SK-N-SH (cell line): Measurements from ENCODE around the gene COPS4. TPM values are rescaled to one million over a fixed set of nuclear protein-coding genes. Genes with fewer than 3 reads are reported as not detected.
"Not testable (repeated sequence)": the region's sequence is repeated elsewhere in the genome, so short reads cannot be mapped to it uniquely, and the experiment has no call there.

Experiments
- CTCF ChIA-PET: fragments of 300-600, 350-600 bp; formaldehyde crosslinking; extraction: SDS; loops from one replicate; lab custom pipeline; 2021; lab: Yijun Ruan, JAX
- POLR2A ChIA-PET: fragments of 350-600 bp; sonication (Branson Sonifier 250); formaldehyde crosslinking; extraction: SDS; loops from one replicate; lab custom pipeline; 2020; ENCODE audit warnings: antibody characterized with exemption, inconsistent platforms; lab: Yijun Ruan, JAX
- DNase-seq: peaks from one replicate; pipeline ENCODE4 v3.0.0; 2012
- H2AFZ ChIP-seq: fragments of 200-600 bp; sonication (generic); 2 replicates; pipeline ENCODE4 v1.8.1; 2016; ENCODE audit warnings: antibody characterized with exemption, mild to moderate bottlenecking, low read depth
- H3F3A ChIP-seq: fragments of 200-600 bp; sonication (generic); replicated peaks from 2 replicates; pipeline ENCODE3; 2016; ENCODE audit warnings: antibody characterized with exemption, mild to moderate bottlenecking; ENCODE audit not compliant: insufficient read depth
- H3K27ac ChIP-seq, 2 experiments: fragments of 200-500 bp in 1 of 2; fragments of 200-600 bp in 1 of 2; sonication (Bioruptor generic) in 1 of 2; sonication (generic), shearing (Covaris generic) in 1 of 2; 2 replicates each; pipeline versions ENCODE4 v1.5.1 to v1.6.1; 2014 to 2016; ENCODE audit warnings: low read depth in 2 of 2, inconsistent platforms in 1 of 2, low read length in 1 of 2, mild to moderate bottlenecking in 1 of 2, mixed read lengths in 1 of 2
- H3K27me3 ChIP-seq: fragments of 200-600 bp; sonication (generic), shearing (Covaris generic); 2 replicates; pipeline ENCODE4 v1.6.1; 2016; ENCODE audit warnings: mixed run types; ENCODE audit not compliant: insufficient read depth
- H3K36me3 ChIP-seq, 2 experiments: fragments of 200-500 bp in 1 of 2; fragments of 200-600 bp in 1 of 2; sonication (Bioruptor generic) in 1 of 2; sonication (generic) in 1 of 2; replicated peaks in 1 of 2; 2 replicates each; pipeline versions ENCODE3 to v1.5.1; 2014 to 2016; ENCODE audit warnings: low read length in 1 of 2, mild to moderate bottlenecking in 1 of 2; ENCODE audit not compliant: insufficient read depth in 2 of 2, control insufficient read depth in 1 of 2
- H3K4me1 ChIP-seq, 2 experiments: fragments of 200-500 bp in 1 of 2; fragments of 200-600 bp in 1 of 2; sonication (Bioruptor generic) in 1 of 2; sonication (generic), shearing (Covaris generic) in 1 of 2; 2 replicates each; pipeline versions ENCODE4 v1.5.1 to v1.6.1; 2014 to 2016; ENCODE audit warnings: low read depth in 1 of 2, low read length in 1 of 2, mixed run types in 1 of 2; ENCODE audit not compliant: insufficient read depth in 2 of 2, control insufficient read depth in 1 of 2
- H3K4me2 ChIP-seq: fragments of 200-600 bp; sonication (generic), shearing (Covaris generic); 2 replicates; pipeline ENCODE4 v1.6.1; 2017; ENCODE audit warnings: mixed run types
- H3K4me3 ChIP-seq, 2 experiments: fragments of 200-500 bp in 1 of 2; fragments of 200-600 bp in 1 of 2; sonication (Bioruptor generic) in 1 of 2; sonication (generic), shearing (Covaris generic) in 1 of 2; 2 replicates each; pipeline versions ENCODE4 v1.5.1 to v1.8.1; 2014 to 2016; ENCODE audit warnings: low read depth in 2 of 2, inconsistent platforms in 1 of 2, low read length in 1 of 2, mild to moderate bottlenecking in 1 of 2, mixed read lengths in 1 of 2, moderate library complexity in 1 of 2
- H3K79me2 ChIP-seq: fragments of 200-600 bp; sonication (generic); 2 replicates; pipeline ENCODE4 v1.8.1; 2017; ENCODE audit warnings: mild to moderate bottlenecking; ENCODE audit not compliant: insufficient read depth
- H3K9ac ChIP-seq: fragments of 200-600 bp; sonication (generic); 2 replicates; pipeline ENCODE4 v1.6.1; 2017; ENCODE audit warnings: mixed run types
- H3K9me2 ChIP-seq: fragments of 200-600 bp; sonication (generic); 2 replicates; pipeline ENCODE4 v1.6.1; 2017; ENCODE audit warnings: mixed run types
- H3K9me3 ChIP-seq: fragments of 200-600 bp; sonication (generic); 2 replicates; pipeline ENCODE4 v1.6.1; 2017; ENCODE audit warnings: mixed run types, mild to moderate bottlenecking, moderate library complexity
- H4K20me1 ChIP-seq: fragments of 200-600 bp; sonication (generic); 2 replicates; pipeline ENCODE4 v1.6.1; 2017; ENCODE audit warnings: mild to moderate bottlenecking, mixed run types; ENCODE audit not compliant: insufficient read depth
- CHD2 ChIP-seq: fragments of 150-350 bp; IDR thresholded peaks from 2 replicates; pipeline ENCODE4 v1.6.1; 2018; ENCODE audit warnings: low read length; ENCODE audit not compliant: partially characterized antibody
- EZH2phosphoT487 ChIP-seq: fragments of 200-600 bp; sonication (generic); IDR thresholded peaks from 2 replicates; pipeline ENCODE4 v1.6.1; 2017; ENCODE audit warnings: low read depth, mixed run types, mild to moderate bottlenecking, antibody characterized with exemption, moderate library complexity, borderline replicate concordance
- FOSL2 ChIP-seq: IDR thresholded peaks from 2 replicates; pipeline ENCODE4 v1.4.0; 2012; ENCODE audit warnings: low read depth, mild to moderate bottlenecking, moderate library complexity, borderline replicate concordance
- FOXJ3 ChIP-seq: sonication (generic); formaldehyde crosslinking; IDR thresholded peaks from 2 replicates; pipeline ENCODE4 v1.5.1; 2020; ENCODE audit warnings: mild to moderate bottlenecking, missing genetic modification reagents
- FOXM1 ChIP-seq: IDR thresholded peaks from 2 replicates; pipeline ENCODE4 v1.4.0; 2012; ENCODE audit warnings: low read depth, mild to moderate bottlenecking
- GABPA ChIP-seq: IDR thresholded peaks from 2 replicates; pipeline ENCODE4 v1.4.0; 2012; ENCODE audit warnings: low read depth, mild to moderate bottlenecking
- GATA2 ChIP-seq: sonication (generic); formaldehyde crosslinking; IDR thresholded peaks from 2 replicates; pipeline ENCODE4 v1.5.0; 2020; ENCODE audit warnings: mild to moderate bottlenecking, missing genetic modification reagents
- JUND ChIP-seq: IDR thresholded peaks from 2 replicates; pipeline ENCODE4 v1.4.0; 2012
- NRF1 ChIP-seq: IDR thresholded peaks from 2 replicates; pipeline ENCODE4 v1.6.1; 2012; ENCODE audit warnings: low read depth, mild to moderate bottlenecking, low read length
- PBX3 ChIP-seq: IDR thresholded peaks from 2 replicates; pipeline ENCODE4; 2012
- RAD21 ChIP-seq: IDR thresholded peaks from 2 replicates; pipeline ENCODE4 v1.6.1; 2012; ENCODE audit warnings: mild to moderate bottlenecking, low read length
- SIN3A ChIP-seq: IDR thresholded peaks from 2 replicates; pipeline ENCODE4 v1.6.1; 2012; ENCODE audit warnings: low read depth, mild to moderate bottlenecking, low read length, moderate library complexity, borderline replicate concordance
- TAF1 ChIP-seq: IDR thresholded peaks from 2 replicates; pipeline ENCODE4 v1.6.1; 2012; ENCODE audit warnings: low read depth, mild to moderate bottlenecking, low read length, moderate library complexity, borderline replicate concordance
- USF2 ChIP-seq: fragments of 150-350 bp; IDR thresholded peaks from 2 replicates; pipeline ENCODE4 v1.6.1; 2017; ENCODE audit warnings: antibody characterized with exemption, low read length, low read depth, borderline replicate concordance
- WGBS: methylation state at CpG from one replicate; pipeline ENCODE4 v1.1.6; 2017; ENCODE audit warnings: low lambda C conversion rate; 5-methylcytosine and 5-hydroxymethylcytosine counted together
- polyA plus RNA-seq, 3 experiments: library from polyadenylated mRNA; depleted of rRNA; stranded (reverse); fragments of >200 nt; gene quantifications; 2 replicates each; pipeline ENCODE4 v1.2.3, GENCODE V29; 2012
- TF ChIP-seq, protein P1 (sequence below): IDR thresholded peaks from 2 replicates; pipeline ENCODE4 v1.6.1; 2012; ENCODE audit warnings: mild to moderate bottlenecking, low read depth, low read length, moderate library complexity
- TF ChIP-seq, protein P2 (sequence below): IDR thresholded peaks from 2 replicates; pipeline ENCODE4 v1.4.0; 2012; ENCODE audit warnings: low read depth
- TF ChIP-seq, protein P3 (sequence below): fragments of 150-350 bp; IDR thresholded peaks from 2 replicates; pipeline ENCODE4 v1.6.1; 2016; ENCODE audit warnings: mild to moderate bottlenecking, low read depth, low read length

COPS4 gene
- polyA plus RNA-seq, 1 of the 3 experiments (the other 2 are of a cell fraction), result 33.9 TPM

DNA sequence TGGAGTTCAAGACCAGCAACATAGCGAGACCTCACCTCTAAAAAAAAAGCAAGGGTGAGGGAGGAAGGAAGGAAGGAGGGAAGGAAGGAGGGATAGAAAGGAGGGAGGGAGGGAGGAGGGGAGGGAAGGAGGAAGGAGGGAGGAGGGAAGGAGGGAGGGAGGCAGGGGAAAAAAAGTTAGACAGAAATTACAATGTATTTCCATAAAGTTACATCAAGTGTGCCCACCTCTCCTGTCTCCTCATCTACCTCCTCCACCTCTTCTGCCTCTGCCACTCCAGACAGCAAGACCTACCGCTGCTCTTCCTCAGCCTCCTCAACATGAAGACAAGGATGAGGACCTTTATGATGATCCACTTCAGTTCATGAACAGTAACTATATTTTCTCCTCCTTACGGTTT lies 32.7 kb upstream of the COPS4 start:
- Histone ChIP-seq H3K9ac (no peak overlapping the region), H3F3A (no peaks in the 10 kb centered on the region), H3K36me3 (no peaks in the 10 kb centered on the region), H3K4me2 (no peak overlapping the region), H3K9me2 (no peaks in the 10 kb centered on the region), H2AFZ (no peak overlapping the region), H3K4me1 (no peaks in the 10 kb centered on the region), H3K9me3 (no peaks in the 10 kb centered on the region), H3K27me3 (no peaks in the 10 kb centered on the region), H4K20me1 (no peaks in the 10 kb centered on the region), H3K79me2 (peaks cover 85% of the 10 kb centered on the region), H3K4me3 (no peak overlapping the region), H3K27ac (no peak overlapping the region)
- TF ChIP-seq FOSL2, result no peak
- TF ChIP-seq JUND, result no peak
- TF ChIP-seq RAD21, result no peak
- TF ChIP-seq CHD2, result no peak
- no peak for TF ChIP-seq EZH2phosphoT487
- no peak for TF ChIP-seq TAF1
- TF ChIP-seq USF2, result no peak
- no peak for TF ChIP-seq GABPA
- TF ChIP-seq PBX3, result no peak
- TF ChIP-seq, protein P1, sequence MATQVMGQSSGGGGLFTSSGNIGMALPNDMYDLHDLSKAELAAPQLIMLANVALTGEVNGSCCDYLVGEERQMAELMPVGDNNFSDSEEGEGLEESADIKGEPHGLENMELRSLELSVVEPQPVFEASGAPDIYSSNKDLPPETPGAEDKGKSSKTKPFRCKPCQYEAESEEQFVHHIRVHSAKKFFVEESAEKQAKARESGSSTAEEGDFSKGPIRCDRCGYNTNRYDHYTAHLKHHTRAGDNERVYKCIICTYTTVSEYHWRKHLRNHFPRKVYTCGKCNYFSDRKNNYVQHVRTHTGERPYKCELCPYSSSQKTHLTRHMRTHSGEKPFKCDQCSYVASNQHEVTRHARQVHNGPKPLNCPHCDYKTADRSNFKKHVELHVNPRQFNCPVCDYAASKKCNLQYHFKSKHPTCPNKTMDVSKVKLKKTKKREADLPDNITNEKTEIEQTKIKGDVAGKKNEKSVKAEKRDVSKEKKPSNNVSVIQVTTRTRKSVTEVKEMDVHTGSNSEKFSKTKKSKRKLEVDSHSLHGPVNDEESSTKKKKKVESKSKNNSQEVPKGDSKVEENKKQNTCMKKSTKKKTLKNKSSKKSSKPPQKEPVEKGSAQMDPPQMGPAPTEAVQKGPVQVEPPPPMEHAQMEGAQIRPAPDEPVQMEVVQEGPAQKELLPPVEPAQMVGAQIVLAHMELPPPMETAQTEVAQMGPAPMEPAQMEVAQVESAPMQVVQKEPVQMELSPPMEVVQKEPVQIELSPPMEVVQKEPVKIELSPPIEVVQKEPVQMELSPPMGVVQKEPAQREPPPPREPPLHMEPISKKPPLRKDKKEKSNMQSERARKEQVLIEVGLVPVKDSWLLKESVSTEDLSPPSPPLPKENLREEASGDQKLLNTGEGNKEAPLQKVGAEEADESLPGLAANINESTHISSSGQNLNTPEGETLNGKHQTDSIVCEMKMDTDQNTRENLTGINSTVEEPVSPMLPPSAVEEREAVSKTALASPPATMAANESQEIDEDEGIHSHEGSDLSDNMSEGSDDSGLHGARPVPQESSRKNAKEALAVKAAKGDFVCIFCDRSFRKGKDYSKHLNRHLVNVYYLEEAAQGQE, result no peak
- no peak for TF ChIP-seq FOXJ3 (CRISPR knock-in tag)
- no peak for TF ChIP-seq NRF1
- TF ChIP-seq, protein P2, sequence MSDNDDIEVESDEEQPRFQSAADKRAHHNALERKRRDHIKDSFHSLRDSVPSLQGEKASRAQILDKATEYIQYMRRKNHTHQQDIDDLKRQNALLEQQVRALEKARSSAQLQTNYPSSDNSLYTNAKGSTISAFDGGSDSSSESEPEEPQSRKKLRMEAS, result no peak
- no peak for TF ChIP-seq FOXM1
- no peak for TF ChIP-seq GATA2 (CRISPR knock-in tag)
- TF ChIP-seq, protein P3, sequence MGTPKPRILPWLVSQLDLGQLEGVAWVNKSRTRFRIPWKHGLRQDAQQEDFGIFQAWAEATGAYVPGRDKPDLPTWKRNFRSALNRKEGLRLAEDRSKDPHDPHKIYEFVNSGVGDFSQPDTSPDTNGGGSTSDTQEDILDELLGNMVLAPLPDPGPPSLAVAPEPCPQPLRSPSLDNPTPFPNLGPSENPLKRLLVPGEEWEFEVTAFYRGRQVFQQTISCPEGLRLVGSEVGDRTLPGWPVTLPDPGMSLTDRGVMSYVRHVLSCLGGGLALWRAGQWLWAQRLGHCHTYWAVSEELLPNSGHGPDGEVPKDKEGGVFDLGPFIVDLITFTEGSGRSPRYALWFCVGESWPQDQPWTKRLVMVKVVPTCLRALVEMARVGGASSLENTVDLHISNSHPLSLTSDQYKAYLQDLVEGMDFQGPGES, result no peak
- no peak for TF ChIP-seq SIN3A
- ChIA-PET CTCF (no interaction called here), POLR2A (no interaction called here)
- no peak for DNase-seq
- WGBS, result 96% methylated on average over 3 of the region's 3 CpGs

DNA sequence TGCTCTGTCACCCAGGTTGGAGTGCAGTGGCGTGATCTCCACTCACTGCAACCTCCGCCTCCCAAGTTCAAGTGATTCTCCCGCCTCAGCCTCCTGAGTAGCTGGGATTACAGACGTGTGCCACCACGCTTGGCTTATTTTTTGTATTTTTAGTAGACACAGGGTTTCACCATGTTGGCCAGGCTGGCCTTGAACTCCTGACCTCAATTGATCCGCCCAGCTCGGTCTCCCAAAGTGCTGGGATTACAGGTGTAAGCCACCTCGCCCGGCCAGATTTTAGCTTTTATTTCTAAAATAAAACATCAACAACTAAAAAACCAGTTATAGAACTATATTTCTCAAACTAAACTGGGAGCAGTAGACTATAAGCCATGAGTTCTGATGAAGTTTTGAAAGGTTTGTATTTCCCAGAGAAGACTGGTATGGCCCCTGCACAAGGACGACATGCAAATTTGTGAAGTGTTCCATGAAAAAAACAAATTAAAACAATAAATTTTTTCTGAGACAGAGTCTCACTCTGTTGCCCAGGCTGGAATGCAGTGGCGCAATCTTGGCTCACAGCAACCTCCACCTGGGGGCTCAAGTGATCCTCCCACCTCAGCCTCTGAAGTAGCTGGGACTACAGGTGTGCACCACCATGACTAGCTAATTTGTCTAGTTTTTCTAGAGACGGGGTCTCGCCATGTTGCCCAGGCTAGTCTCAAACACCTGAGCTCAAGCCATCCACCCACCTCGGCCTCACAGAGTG lies 31.8 kb upstream of the COPS4 start:
- H3K4me3 ChIP-seq, H3K4me1 ChIP-seq, H3K4me2 ChIP-seq, H2AFZ ChIP-seq, DNase-seq, H3K27me3 ChIP-seq, POLR2A ChIA-PET, H3K36me3 ChIP-seq, H3K9ac ChIP-seq, H3K27ac ChIP-seq, CTCF ChIA-PET, H3K9me2 ChIP-seq, H4K20me1 ChIP-seq, H3F3A ChIP-seq, H3K9me3 ChIP-seq: not testable (repeated sequence)
- 91% methylated on average over 14 of the region's 14 CpGs for WGBS
- H3K79me2 ChIP-seq, result peaks cover 87% of the 10 kb centered on the region
